OCI-LY1 (cell line): Measurements from ENCODE around the gene FBXL15.

Experiments
- H2AFZ ChIP-seq: fragments of 200-600 bp; sonication (generic), shearing (Covaris generic); 2 replicates; pipeline ENCODE4 v1.6.0; 2014; ENCODE audit warnings: antibody characterized with exemption, mild to moderate bottlenecking, low read length
- H3F3A ChIP-seq: fragments of 200-600 bp; sonication (generic), shearing (Covaris generic); 2 replicates; pipeline ENCODE4 v1.6.0; 2014; ENCODE audit warnings: mild to moderate bottlenecking, antibody characterized with exemption, low read length, moderate library complexity; ENCODE audit not compliant: insufficient read depth
- H3K27ac ChIP-seq: fragments of 200-600 bp; sonication (generic); 2 replicates; pipeline ENCODE4 v1.5.1; 2014; ENCODE audit warnings: low read length, mixed run types, mild to moderate bottlenecking, low read depth; ENCODE audit not compliant: poor library complexity, severe bottlenecking
- H3K27me3 ChIP-seq: fragments of 200-600 bp; sonication (generic); 2 replicates; pipeline ENCODE4 v1.6.0; 2014; ENCODE audit warnings: antibody characterized with exemption, mild to moderate bottlenecking, low read length, moderate library complexity; ENCODE audit not compliant: insufficient read depth
- H3K36me3 ChIP-seq: fragments of 200-600 bp; sonication (generic); 2 replicates; pipeline ENCODE4 v1.6.1; 2014; ENCODE audit warnings: mild to moderate bottlenecking, antibody characterized with exemption, low read length, moderate library complexity, mixed read lengths; ENCODE audit not compliant: insufficient read depth
- H3K4me1 ChIP-seq: fragments of 200-600 bp; sonication (generic); 2 replicates; pipeline ENCODE4 v1.5.1; 2014; ENCODE audit warnings: mild to moderate bottlenecking, low read length, moderate library complexity; ENCODE audit not compliant: insufficient read depth, severe bottlenecking
- H3K4me2 ChIP-seq: fragments of 200-600 bp; sonication (generic), shearing (Covaris generic); 2 replicates; pipeline ENCODE4 v1.6.1; 2014; ENCODE audit warnings: low read length
- H3K4me3 ChIP-seq: fragments of 200-600 bp; sonication (generic); 2 replicates; pipeline ENCODE4 v1.5.1; 2014; ENCODE audit warnings: low read length, low read depth, mild to moderate bottlenecking, mixed read lengths; ENCODE audit not compliant: poor library complexity, severe bottlenecking
- H3K79me2 ChIP-seq: fragments of 200-600 bp; shearing (Covaris generic); 2 replicates; pipeline ENCODE4 v1.6.1; 2016; ENCODE audit warnings: mixed run types, low read length, mixed read lengths; ENCODE audit not compliant: insufficient read depth
- H3K9ac ChIP-seq: fragments of 200-600 bp; sonication (generic), shearing (Covaris generic); 2 replicates; pipeline ENCODE4 v1.6.1; 2014; ENCODE audit warnings: mild to moderate bottlenecking, low read length, mixed read lengths
- H3K9me2 ChIP-seq: fragments of 200-600 bp; sonication (generic), shearing (Covaris generic); 2 replicates; pipeline ENCODE4 v1.6.1; 2014; ENCODE audit warnings: low read depth, mild to moderate bottlenecking, low read length, mixed read lengths
- H3K9me3 ChIP-seq: fragments of 200-600 bp; shearing (Covaris generic); 2 replicates; pipeline ENCODE4 v1.6.1; 2014; ENCODE audit warnings: low read length, mixed read lengths
- H4K20me1 ChIP-seq: fragments of 200-600 bp; sonication (generic), shearing (Covaris generic); 2 replicates; pipeline ENCODE4 v1.6.0; 2016; ENCODE audit warnings: mild to moderate bottlenecking, low read length; ENCODE audit not compliant: insufficient read depth
- EZH2 ChIP-seq: fragments of 200-600 bp; sonication (generic), shearing (Covaris generic); IDR thresholded peaks from 2 replicates; pipeline ENCODE4 v1.8.0; 2017; ENCODE audit warnings: borderline replicate concordance, mixed run types, mild to moderate bottlenecking, antibody characterized with exemption, low read length, moderate library complexity, mixed read lengths
- TF ChIP-seq, protein P1 (sequence below): fragments of 200-600 bp; sonication (generic), shearing (Covaris generic); IDR thresholded peaks from 2 replicates; pipeline ENCODE4 v1.5.1; 2017; ENCODE audit warnings: mild to moderate bottlenecking, antibody characterized with exemption, low read length, moderate library complexity, mixed read lengths

Gene FBXL15

DNA sequence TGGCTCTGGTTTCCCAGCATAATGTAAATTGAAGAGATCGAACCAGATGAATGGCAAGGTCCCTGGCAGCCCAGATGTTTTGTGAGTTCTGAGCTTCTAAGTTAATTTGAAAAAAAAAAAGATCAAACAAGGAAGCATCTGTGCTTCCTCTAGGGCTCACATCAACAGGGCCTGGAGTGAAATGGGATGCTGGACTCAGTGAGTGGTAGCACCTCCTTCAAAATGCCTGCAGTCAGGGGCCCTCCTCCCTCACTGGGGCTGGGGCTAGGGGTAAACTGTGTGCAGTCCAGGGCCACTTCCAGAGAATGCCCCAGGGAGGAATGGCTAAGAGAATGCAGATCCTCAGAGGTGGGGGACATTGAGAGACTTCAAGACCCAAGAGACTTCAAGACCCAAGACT is 17.7 kb downstream of the FBXL15 start:
- Histone ChIP-seq H3K27ac (no peak overlapping the region), H3K79me2 (no peaks in the 10 kb centered on the region), H3K9ac (no peak overlapping the region), H2AFZ (no peak overlapping the region), H3K4me1 (peaks cover 16% of the 10 kb centered on the region), H3K4me3 (no peak overlapping the region), H3K4me2 (no peak overlapping the region), H3K36me3 (no peaks in the 10 kb centered on the region), H4K20me1 (no peaks in the 10 kb centered on the region), H3F3A (no peaks in the 10 kb centered on the region), H3K9me3 (no peaks in the 10 kb centered on the region), H3K9me2 (no peaks in the 10 kb centered on the region), H3K27me3 (no peaks in the 10 kb centered on the region)
- no peak for TF ChIP-seq EZH2
- TF ChIP-seq, protein P1, sequence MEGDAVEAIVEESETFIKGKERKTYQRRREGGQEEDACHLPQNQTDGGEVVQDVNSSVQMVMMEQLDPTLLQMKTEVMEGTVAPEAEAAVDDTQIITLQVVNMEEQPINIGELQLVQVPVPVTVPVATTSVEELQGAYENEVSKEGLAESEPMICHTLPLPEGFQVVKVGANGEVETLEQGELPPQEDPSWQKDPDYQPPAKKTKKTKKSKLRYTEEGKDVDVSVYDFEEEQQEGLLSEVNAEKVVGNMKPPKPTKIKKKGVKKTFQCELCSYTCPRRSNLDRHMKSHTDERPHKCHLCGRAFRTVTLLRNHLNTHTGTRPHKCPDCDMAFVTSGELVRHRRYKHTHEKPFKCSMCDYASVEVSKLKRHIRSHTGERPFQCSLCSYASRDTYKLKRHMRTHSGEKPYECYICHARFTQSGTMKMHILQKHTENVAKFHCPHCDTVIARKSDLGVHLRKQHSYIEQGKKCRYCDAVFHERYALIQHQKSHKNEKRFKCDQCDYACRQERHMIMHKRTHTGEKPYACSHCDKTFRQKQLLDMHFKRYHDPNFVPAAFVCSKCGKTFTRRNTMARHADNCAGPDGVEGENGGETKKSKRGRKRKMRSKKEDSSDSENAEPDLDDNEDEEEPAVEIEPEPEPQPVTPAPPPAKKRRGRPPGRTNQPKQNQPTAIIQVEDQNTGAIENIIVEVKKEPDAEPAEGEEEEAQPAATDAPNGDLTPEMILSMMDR: no peak

DNA sequence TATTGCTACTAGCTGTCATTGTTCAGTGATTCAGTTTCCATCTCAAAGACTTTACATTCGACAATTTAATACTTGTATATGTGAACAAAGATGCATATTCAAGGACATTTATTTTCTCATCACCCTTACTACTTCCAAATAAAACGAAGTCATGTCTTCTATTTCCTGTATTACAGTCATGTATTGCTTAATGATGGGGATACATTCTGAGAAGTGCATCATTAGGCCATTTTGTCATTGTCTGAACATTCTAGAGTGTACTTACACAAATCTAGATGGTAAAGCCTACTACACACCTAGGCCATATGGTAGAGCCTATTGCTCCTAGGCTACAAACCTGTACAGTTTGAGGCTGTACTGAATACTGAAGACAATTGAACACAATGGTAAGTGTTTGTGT is 24.2 kb downstream of the FBXL15 start:
- no peaks in the 10 kb centered on the region for H3K9me2 ChIP-seq
- no peaks in the 10 kb centered on the region for H3K36me3 ChIP-seq
- H2AFZ ChIP-seq: no peak overlapping the region
- H3K79me2 ChIP-seq: no peaks in the 10 kb centered on the region
- TF ChIP-seq, protein P1: no peak
- TF ChIP-seq EZH2: no peak
- no peak overlapping the region for H3K27ac ChIP-seq
- no peaks in the 10 kb centered on the region for H4K20me1 ChIP-seq
- H3F3A ChIP-seq: no peaks in the 10 kb centered on the region
- no peak overlapping the region for H3K4me3 ChIP-seq
- H3K4me2 ChIP-seq: no peak overlapping the region
- no peak overlapping the region for H3K9ac ChIP-seq
- H3K9me3 ChIP-seq: no peaks in the 10 kb centered on the region
- no peaks in the 10 kb centered on the region for H3K27me3 ChIP-seq
- H3K4me1 ChIP-seq: peaks cover 17% of the 10 kb centered on the region

DNA sequence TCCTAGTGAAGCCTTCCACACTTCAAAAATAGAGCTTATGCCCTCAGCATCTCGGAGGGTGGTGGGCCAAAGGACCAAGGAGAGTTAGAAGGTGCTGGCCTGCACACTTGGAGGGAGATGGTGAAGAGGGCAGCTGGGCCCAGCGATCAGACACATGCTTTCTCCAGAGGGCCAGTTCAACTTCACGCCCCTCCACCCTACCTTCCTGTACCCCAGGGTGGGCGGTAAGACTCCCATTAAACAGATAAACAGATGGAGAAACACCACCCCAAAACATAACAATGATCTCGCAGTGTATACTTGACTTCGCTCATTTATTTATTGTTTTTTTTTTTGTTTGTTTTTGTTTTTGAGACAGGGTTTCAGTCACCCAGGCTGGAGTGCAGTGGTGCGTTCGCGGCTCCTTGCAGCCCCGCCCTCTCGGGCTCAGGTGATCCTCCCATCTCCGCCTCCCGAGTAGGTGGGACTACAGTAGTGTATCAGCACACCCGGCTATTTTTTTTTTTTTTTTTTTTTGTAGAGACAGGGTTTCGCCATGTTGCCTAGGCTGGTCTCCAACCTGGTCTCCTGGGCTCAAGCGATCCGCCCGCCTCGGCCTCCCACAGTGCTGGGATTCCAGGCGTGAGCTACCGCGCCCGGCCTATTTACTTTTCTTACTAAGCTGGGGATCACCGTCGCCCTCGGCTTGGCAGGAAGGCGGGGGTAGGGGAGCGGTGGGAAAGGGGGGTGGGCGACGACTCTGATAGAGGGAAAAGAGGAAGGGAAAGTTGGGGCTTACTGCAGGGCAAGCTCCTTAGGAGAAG is 28.9 kb downstream of the FBXL15 start:
- Histone ChIP-seq H3K9me2 (no peaks in the 10 kb centered on the region), H3K27me3 (no peaks in the 10 kb centered on the region), H3K27ac (peak overlapping the region; percentile 81), H3F3A (no peaks in the 10 kb centered on the region), H3K79me2 (0 out of 2 replicates have a peak, but pooled peaks cover 5% of the 10 kb centered on the region), H3K36me3 (peaks cover 7% of the 10 kb centered on the region; the same call in 1 of the 2 replicates), H3K9me3 (no peaks in the 10 kb centered on the region), H4K20me1 (no peaks in the 10 kb centered on the region), H3K4me1 (peaks cover 22% of the 10 kb centered on the region), H3K4me2 (peak overlapping the region; percentile 77), H3K9ac (peak overlapping the region; percentile 86), H3K4me3 (peak overlapping the region; percentile 70), H2AFZ (no peak overlapping the region)
- TF ChIP-seq, protein P1: no peak
- no peak for TF ChIP-seq EZH2
